ENCODE measurements around the gene PRSS27. TPM values are rescaled to one million over a fixed set of nuclear protein-coding genes. Genes with fewer than 3 reads are reported as not detected.

The PRSS27 gene
- total RNA-seq, 4 donors from 2014 or later: 1.3 to 4.2 (median 2.4) TPM

- TF ChIP-seq EP300 (IDR thresholded peaks at IDR 0.05) (no peak), POLR2A (IDR thresholded peaks at IDR 0.05) (no peak), CTCF (IDR thresholded peaks at IDR 0.05) (no peak)
- WGBS, 2 donors: 94% methylated on average over 22 of the region's 22 CpGs
- peaks cover 0 to 64% (median 2%) of the 10 kb centered on the region in 3 donors for H3K36me3 ChIP-seq
- no peaks in the 10 kb centered on the region for H3K9me3 ChIP-seq
- no peaks in the 10 kb centered on the region for H3K27me3 ChIP-seq
- H3K4me1 ChIP-seq: no peaks in the 10 kb centered on the region
- no peak for DNase-seq (ENCODE audit: low spot score in 2 of 2)
- no peak overlapping the region for H3K4me3 ChIP-seq
- H3K27ac ChIP-seq: no peak overlapping the region
These were observed 11.0 kb downstream of the PRSS27 start for GRCh38 chr16:2708955-2709587.

GRCh38 chr16:2708290-2708639 lies 11.8 kb downstream of the PRSS27 start:
- Histone ChIP-seq H3K27me3 (no peaks in the 10 kb centered on the region), H3K9me3 (no peaks in the 10 kb centered on the region), H3K36me3 (peaks cover 0 to 72% (median 2%) of the 10 kb centered on the region in 3 donors), H3K4me1 (no peaks in the 10 kb centered on the region), H3K4me3 (no peak overlapping the region), H3K27ac (no peak overlapping the region)
- no peak for DNase-seq (ENCODE audit: low spot score in 2 of 2)
- WGBS, 2 donors: 91 to 93% methylated on average over 14 of the region's 14 CpGs
- no peak for TF ChIP-seq POLR2A (IDR thresholded peaks at IDR 0.05)
- no peak for TF ChIP-seq EP300 (IDR thresholded peaks at IDR 0.05)
- TF ChIP-seq CTCF (IDR thresholded peaks at IDR 0.05): no peak

- Histone ChIP-seq H3K4me1 (no peaks in the 10 kb centered on the region), H3K27ac (no peak overlapping the region), H3K9me3 (no peaks in the 10 kb centered on the region), H3K4me3 (no peak overlapping the region), H3K27me3 (no peaks in the 10 kb centered on the region), H3K36me3 (peaks cover under 1 to 78% (median 4%) of the 10 kb centered on the region in 3 donors)
- WGBS, 2 donors: 88 to 90% methylated on average over 50 to 51 of the region's 51 CpGs
- TF ChIP-seq CTCF (IDR thresholded peaks at IDR 0.05) (no peak), EP300 (IDR thresholded peaks at IDR 0.05) (no peak), POLR2A (IDR thresholded peaks at IDR 0.05) (no peak)
- no peak for DNase-seq (ENCODE audit: low spot score in 2 of 2)
These were observed 12.4 kb downstream of the PRSS27 start for GRCh38 chr16:2707368-2708289.

GRCh38 chr16:2706611-2707311 lies 13.3 kb downstream of the PRSS27 start:
- H3K27me3 ChIP-seq: no peaks in the 10 kb centered on the region
- H3K27ac ChIP-seq: no peak overlapping the region
- DNase-seq (ENCODE audit: low spot score in 2 of 2): no peak
- no peaks in the 10 kb centered on the region for H3K9me3 ChIP-seq
- H3K4me1 ChIP-seq: no peaks in the 10 kb centered on the region
- H3K36me3 ChIP-seq: peaks cover 8 to 87% (median 9%) of the 10 kb centered on the region in 3 donors
- TF ChIP-seq POLR2A (IDR thresholded peaks at IDR 0.05) (no peak), CTCF (IDR thresholded peaks at IDR 0.05) (no peak), EP300 (IDR thresholded peaks at IDR 0.05) (no peak)
- H3K4me3 ChIP-seq: no peak overlapping the region
- WGBS, 2 donors: 89 to 91% methylated on average over 21 of the region's 22 CpGs
